Measurements from ENCODE around the gene UTP4. TPM values are rescaled to one million over a fixed set of nuclear protein-coding genes. Genes with fewer than 3 reads are reported as not detected.

Gene UTP4
- total and polyA plus RNA-seq, 2 of the 8 experiments (the other 6 are each of a cell fraction or from before 2014, with no cell fraction given): 101 to 118 TPM

DNA sequence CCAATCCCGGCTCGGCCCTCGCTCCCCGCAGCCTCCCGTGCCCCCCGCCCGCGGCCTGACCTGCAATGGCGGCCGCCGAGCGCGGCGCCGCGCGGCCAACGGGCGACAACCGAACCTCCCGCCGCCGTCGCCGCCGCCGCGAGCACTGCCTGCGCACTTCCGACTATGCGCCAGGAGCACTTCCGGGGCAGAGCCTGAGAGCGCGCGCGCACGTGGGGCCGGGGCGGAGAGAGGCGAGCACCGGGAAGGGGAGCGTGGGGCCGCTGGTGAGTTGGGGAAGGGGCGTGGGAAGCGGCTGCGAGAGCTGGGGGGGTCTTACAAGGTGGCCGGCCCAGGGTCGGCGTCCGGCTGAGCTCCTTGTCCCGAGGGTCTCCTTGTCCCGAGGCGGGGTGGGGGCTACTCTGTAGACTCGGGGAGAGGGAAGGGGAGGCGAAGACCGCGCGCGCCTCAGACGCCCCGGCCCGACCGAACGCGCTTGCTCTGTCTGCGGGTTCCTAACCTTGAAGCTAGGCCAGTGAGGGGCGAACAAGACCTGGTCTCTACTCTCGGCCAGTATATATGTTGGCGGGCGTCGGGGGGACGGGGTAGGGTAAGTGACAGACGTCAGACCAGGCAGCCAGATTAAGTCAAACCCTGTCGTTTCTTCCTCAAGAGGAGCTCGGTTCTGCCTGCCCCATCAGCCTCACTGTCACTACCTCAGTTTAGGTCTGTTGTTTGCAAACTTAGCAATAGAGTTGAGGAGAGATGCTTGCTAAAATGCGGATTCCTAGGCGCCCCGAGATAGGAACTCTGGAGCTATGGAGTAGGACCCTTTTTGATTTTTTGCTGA is at the start of gene UTP4, which contains the start of gene CHTF8 (continued):
- TF ChIP-seq MAFK (IDR thresholded peaks at IDR 0.05; ENCODE audit: low read depth, low read length) (no peak), RAD21 (IDR thresholded peaks at IDR 0.05 in 1 of 2, conservative IDR thresholded peaks at IDR 0.05 in 1 of 2; ENCODE audit: low read depth in 2 of 2, low read length in 2 of 2) (no peak), TBP (IDR thresholded peaks at IDR 0.05; ENCODE audit: low read depth, low read length) (no peak; the same call in none of the 2 replicates), PHF8 (conservative IDR thresholded peaks at IDR 0.05; ENCODE audit: low read depth, low read length) (peak; percentile 93)

All from H1 (cell line).